ENCODE measurements around the gene GREB1. TPM values are rescaled to one million over a fixed set of nuclear protein-coding genes. Genes with fewer than 3 reads are reported as not detected.

GREB1 gene
- total and polyA plus RNA-seq, 2 experiments from 2014 or later, result 5.7 to 6.4 TPM

DNA sequence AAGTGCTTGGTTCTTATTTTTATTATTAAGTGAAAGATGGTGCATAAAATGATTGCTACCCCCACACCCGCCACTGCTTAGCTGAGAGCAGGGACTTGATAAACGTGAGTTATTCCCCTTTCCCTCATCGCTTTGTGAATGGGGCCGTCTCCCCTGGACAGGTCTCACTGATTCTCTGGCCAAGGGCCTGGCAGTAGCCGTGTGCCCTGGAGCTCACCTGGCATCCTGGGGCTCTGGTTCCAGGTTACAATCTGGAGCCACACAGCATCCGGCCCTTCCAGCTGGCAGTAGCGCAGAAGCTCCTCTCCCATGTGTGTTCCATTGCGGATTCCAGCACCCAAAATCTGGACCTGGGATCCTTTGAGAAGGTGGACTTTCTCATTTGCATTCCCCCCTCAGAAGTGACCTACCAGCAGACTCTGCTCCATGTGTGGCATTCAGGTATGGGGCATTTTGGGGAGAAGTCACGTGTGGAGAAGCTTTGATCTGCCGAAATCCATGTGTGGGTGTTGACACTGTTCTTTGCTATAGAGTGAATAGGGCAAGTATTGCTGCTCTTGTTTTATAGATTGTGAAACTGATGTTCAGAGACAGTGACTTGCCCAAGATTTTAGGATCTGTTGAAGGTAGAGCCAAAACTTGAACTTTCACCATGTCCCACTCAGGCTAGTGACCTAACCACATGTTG, 63.8 kb downstream of the GREB1 start:
- H3K36me3 ChIP-seq (replicated peaks; ENCODE audit: insufficient read depth, low read depth), result no peaks in the 10 kb centered on the region
- no peaks in the 10 kb centered on the region for H3K9me2 ChIP-seq (replicated peaks; ENCODE audit: insufficient read depth)
- no peak overlapping the region for H2AFZ ChIP-seq
- WGBS (ENCODE audit: low lambda C conversion rate, missing lambda C conversion rate), result 92% methylated on average over 10 of the region's 10 CpGs
- H3K4me3 ChIP-seq, result no peak overlapping the region
- no peaks in the 10 kb centered on the region for H3K27me3 ChIP-seq
- H3K27ac ChIP-seq, result no peak overlapping the region
- TF ChIP-seq EZH2 (IDR thresholded peaks at IDR 0.05; ENCODE audit: borderline replicate concordance) (no peak), EZH2phosphoT487 (IDR thresholded peaks at IDR 0.05; ENCODE audit: low read depth, severe bottlenecking, unreplicated experiment) (no peak)
- TF ChIP-seq, protein P1, sequence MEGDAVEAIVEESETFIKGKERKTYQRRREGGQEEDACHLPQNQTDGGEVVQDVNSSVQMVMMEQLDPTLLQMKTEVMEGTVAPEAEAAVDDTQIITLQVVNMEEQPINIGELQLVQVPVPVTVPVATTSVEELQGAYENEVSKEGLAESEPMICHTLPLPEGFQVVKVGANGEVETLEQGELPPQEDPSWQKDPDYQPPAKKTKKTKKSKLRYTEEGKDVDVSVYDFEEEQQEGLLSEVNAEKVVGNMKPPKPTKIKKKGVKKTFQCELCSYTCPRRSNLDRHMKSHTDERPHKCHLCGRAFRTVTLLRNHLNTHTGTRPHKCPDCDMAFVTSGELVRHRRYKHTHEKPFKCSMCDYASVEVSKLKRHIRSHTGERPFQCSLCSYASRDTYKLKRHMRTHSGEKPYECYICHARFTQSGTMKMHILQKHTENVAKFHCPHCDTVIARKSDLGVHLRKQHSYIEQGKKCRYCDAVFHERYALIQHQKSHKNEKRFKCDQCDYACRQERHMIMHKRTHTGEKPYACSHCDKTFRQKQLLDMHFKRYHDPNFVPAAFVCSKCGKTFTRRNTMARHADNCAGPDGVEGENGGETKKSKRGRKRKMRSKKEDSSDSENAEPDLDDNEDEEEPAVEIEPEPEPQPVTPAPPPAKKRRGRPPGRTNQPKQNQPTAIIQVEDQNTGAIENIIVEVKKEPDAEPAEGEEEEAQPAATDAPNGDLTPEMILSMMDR (IDR thresholded peaks at IDR 0.05; ENCODE audit: poor library complexity), result no peak
- H4K20me1 ChIP-seq (ENCODE audit: insufficient read depth, poor library complexity, severe bottlenecking), result no peaks in the 10 kb centered on the region
- no peak overlapping the region for H3K4me2 ChIP-seq
- DNase-seq (ENCODE audit: low spot score), result no peak
- H3K4me1 ChIP-seq (ENCODE audit: insufficient read depth), result no peaks in the 10 kb centered on the region
- H3K9me3 ChIP-seq (ENCODE audit: low read depth), result no peaks in the 10 kb centered on the region
- no peaks in the 10 kb centered on the region for H3K79me2 ChIP-seq

DNA sequence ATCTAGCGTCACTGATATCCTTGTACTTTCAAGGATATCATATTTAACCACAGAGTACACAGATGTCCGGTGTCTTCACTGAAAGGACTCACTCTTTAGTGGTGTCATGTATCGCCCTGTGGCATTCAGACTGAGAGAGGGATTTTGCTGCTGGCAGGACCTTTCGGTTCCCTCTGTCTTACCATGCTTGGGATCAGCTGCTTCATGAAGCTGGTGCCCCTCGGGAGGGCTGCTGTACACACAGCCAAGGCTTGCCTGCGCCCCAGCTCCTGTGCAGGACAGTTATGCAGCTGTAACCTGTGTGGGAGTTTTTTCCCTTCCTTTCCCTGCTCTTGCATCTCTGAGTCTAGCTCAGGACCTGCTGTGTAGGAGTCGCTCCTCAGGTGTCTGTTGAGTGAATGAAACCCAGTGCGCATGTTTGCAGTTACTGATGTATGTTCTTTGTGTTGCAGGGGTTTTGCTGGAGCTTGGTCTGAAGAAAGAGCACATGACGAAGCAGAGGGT, 64.4 kb downstream of the GREB1 start:
- no peak for DNase-seq (ENCODE audit: low spot score)

DNA sequence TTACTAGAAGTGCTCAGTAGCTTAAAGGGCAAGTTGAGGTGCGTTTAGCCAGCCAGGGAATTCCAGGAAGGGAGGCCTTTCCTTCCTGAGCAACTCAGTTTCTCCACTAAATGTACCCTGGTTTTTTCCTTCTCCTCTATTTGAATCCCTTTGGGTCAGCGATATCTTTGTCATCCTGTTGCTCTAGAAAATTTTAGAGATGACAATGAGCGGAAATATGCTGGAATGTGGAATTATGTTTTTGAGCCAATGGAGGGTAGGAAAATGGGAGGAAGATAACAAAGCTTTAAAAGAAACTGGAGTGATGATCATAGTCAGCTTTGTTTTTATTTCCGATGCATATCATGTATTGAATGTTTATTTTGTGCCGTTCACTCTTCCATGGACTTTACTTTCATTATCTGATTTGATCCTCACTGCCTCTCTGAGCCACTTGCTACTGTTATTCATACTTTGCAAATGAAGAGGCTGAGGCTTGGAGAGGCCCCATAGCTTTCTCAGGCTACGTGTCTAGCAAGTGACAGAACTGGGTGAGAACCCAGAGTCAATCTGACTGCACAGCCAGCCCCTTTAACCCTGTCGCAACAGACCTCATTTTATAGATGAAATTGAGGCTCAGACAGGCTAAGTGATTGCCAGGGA, 68.8 kb downstream of the GREB1 start:
- Histone ChIP-seq H3K27ac (no peak overlapping the region), H4K20me1 (ENCODE audit: insufficient read depth, poor library complexity, severe bottlenecking) (no peaks in the 10 kb centered on the region), H3K4me2 (no peak overlapping the region), H3K4me1 (ENCODE audit: insufficient read depth) (peaks cover 5% of the 10 kb centered on the region), H3K9me3 (ENCODE audit: low read depth) (no peaks in the 10 kb centered on the region), H3K27me3 (no peaks in the 10 kb centered on the region), H2AFZ (no peak overlapping the region), H3K79me2 (no peaks in the 10 kb centered on the region), H3K4me3 (no peak overlapping the region), H3K9me2 (replicated peaks; ENCODE audit: insufficient read depth) (no peaks in the 10 kb centered on the region), H3K36me3 (replicated peaks; ENCODE audit: insufficient read depth, low read depth) (no peaks in the 10 kb centered on the region)
- DNase-seq (ENCODE audit: low spot score), result no peak
- WGBS (ENCODE audit: low lambda C conversion rate, missing lambda C conversion rate), result 81% methylated on average over 7 of the region's 7 CpGs
- TF ChIP-seq EZH2 (IDR thresholded peaks at IDR 0.05; ENCODE audit: borderline replicate concordance) (no peak), EZH2phosphoT487 (IDR thresholded peaks at IDR 0.05; ENCODE audit: low read depth, severe bottlenecking, unreplicated experiment) (no peak)
- TF ChIP-seq, protein P1 (IDR thresholded peaks at IDR 0.05; ENCODE audit: poor library complexity), result no peak

More for the DNA sequence above, 64.4 kb downstream of the GREB1 start:
- no peaks in the 10 kb centered on the region for H3K9me2 ChIP-seq (replicated peaks; ENCODE audit: insufficient read depth)
- H2AFZ ChIP-seq, result no peak overlapping the region
- no peak overlapping the region for H3K4me2 ChIP-seq
- H3K79me2 ChIP-seq, result no peaks in the 10 kb centered on the region
- 67% methylated on average over 9 of the region's 9 CpGs for WGBS (ENCODE audit: low lambda C conversion rate, missing lambda C conversion rate)
- peaks cover 4% of the 10 kb centered on the region for H3K4me1 ChIP-seq (ENCODE audit: insufficient read depth)
- H3K9me3 ChIP-seq (ENCODE audit: low read depth), result no peaks in the 10 kb centered on the region
- H3K27ac ChIP-seq, result no peak overlapping the region
- H3K4me3 ChIP-seq, result no peak overlapping the region
- H3K27me3 ChIP-seq, result no peaks in the 10 kb centered on the region
- TF ChIP-seq, protein P1 (IDR thresholded peaks at IDR 0.05; ENCODE audit: poor library complexity), result no peak
- TF ChIP-seq EZH2phosphoT487 (IDR thresholded peaks at IDR 0.05; ENCODE audit: low read depth, severe bottlenecking, unreplicated experiment), result no peak
- TF ChIP-seq EZH2 (IDR thresholded peaks at IDR 0.05; ENCODE audit: borderline replicate concordance), result no peak
- H3K36me3 ChIP-seq (replicated peaks; ENCODE audit: insufficient read depth, low read depth), result no peaks in the 10 kb centered on the region
- no peaks in the 10 kb centered on the region for H4K20me1 ChIP-seq (ENCODE audit: insufficient read depth, poor library complexity, severe bottlenecking)

Data from hepatocyte (in vitro differentiated cells).